ENCODE results near the gene C5orf63.

C5orf63 gene

GRCh38 chr5:127041571-127041970, 31.7 kb downstream of the C5orf63 start:
- TF ChIP-seq CTCF (IDR thresholded peaks at IDR 0.05): no peak

GRCh38 chr5:127040796-127041520, 32.3 kb downstream of the C5orf63 start:
- no peak for TF ChIP-seq CTCF (IDR thresholded peaks at IDR 0.05)

GRCh38 chr5:127038550-127038949, 34.8 kb downstream of the C5orf63 start:
- no peak for TF ChIP-seq CTCF (IDR thresholded peaks at IDR 0.05)

- no peak for TF ChIP-seq CTCF (IDR thresholded peaks at IDR 0.05)
Measured at GRCh38 chr5:127031863-127032232, 41.5 kb downstream of the C5orf63 start.

- no peak for TF ChIP-seq CTCF (IDR thresholded peaks at IDR 0.05)
Measured at GRCh38 chr5:127031147-127031862, 42.0 kb downstream of the C5orf63 start.

GRCh38 chr5:127030259-127031146, 42.8 kb downstream of the C5orf63 start, which contains the start of gene MARCHF3:
TSS of gene MARCHF3 (minus strand) at chr5:127030558. CDS start at chr5:126918171, 112,387 bp downstream.
- TF ChIP-seq CTCF (IDR thresholded peaks at IDR 0.05): peak; percentile 44

GRCh38 chr5:127029581-127030258, 43.6 kb downstream of the C5orf63 start:
- TF ChIP-seq CTCF (IDR thresholded peaks at IDR 0.05): peak; percentile 38; the same call in 1 of the 2 replicates
